ENCODE data around the gene ATXN7L2. TPM values are rescaled to one million over a fixed set of nuclear protein-coding genes. Genes with fewer than 3 reads are reported as not detected.

ATXN7L2 gene
- total RNA-seq, 1 donor: 2.9 TPM

GRCh38 chr1:109535971-109536491, 52.3 kb downstream of the ATXN7L2 start:
- no peak overlapping the region for H3K4me3 ChIP-seq (ENCODE audit: low read depth, low read length)
- no peak for TF ChIP-seq CTCF (IDR thresholded peaks at IDR 0.05; ENCODE audit: insufficient read depth, low read length)
- DNase-seq (ENCODE audit: low read depth): no peak

- no peak for DNase-seq (ENCODE audit: low read depth)
- TF ChIP-seq CTCF (IDR thresholded peaks at IDR 0.05; ENCODE audit: insufficient read depth, low read length): no peak
- H3K4me3 ChIP-seq (ENCODE audit: low read depth, low read length): no peak overlapping the region
Measured at GRCh38 chr1:109537450-109538178, 53.9 kb downstream of the ATXN7L2 start.

GRCh38 chr1:109538827-109539555, 55.3 kb downstream of the ATXN7L2 start:
- H3K4me3 ChIP-seq (ENCODE audit: low read depth, low read length): no peak overlapping the region
- DNase-seq (ENCODE audit: low read depth): no peak
- TF ChIP-seq CTCF (IDR thresholded peaks at IDR 0.05; ENCODE audit: insufficient read depth, low read length): no peak

DNA sequence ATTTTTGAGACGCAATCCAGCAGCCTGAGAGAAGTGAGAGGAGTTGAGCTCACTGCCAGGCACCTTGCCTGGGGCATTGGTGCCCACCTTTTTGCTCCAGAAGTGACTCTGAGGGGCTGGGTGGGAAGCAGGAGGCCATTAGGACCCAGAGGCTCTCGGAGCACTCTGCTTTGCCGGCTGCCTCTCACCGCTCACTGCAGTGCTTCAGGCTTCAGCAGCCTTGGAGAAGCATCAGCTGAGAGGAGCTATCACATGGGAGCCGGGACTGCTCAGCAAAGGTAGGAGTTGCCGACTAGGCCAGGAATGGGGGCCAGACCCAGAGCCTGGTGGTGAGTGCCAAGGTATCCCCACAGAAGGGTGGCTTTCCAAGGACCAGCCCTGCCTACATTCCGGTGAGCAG, 56.0 kb downstream of the ATXN7L2 start, which contains the start of gene GPR61:
Gene GPR61, plus strand, starts transcription at position 197 of the 400 bp plus-strand sequence. CDS start 3,151 bp downstream, outside the sequence.
- TF ChIP-seq CTCF (IDR thresholded peaks at IDR 0.05; ENCODE audit: insufficient read depth, low read length): no peak
- no peak within 1 kb of the TSS for H3K4me3 ChIP-seq (ENCODE audit: low read depth, low read length)
- DNase-seq (ENCODE audit: low read depth): no peak

DNA sequence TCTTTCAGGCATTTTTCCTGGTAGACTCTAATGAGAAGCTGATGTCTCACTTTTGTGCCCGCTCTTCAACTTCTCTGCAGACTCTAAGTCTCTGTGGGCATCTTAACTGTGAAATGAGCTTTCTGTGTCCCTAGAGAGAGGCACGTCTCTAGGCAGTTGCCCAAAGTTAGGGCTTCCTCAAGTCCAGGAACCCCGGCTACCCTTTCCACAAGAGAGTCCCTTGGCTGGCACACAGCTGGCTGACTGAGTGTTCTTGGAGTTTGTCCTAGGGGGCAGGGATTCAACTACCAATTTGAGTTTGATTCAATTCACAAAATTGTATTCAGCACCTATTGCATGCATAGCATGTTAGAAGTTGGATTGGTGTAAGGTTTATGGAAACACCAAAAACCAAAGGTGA, 57.4 kb downstream of the ATXN7L2 start:
- TF ChIP-seq CTCF (IDR thresholded peaks at IDR 0.05; ENCODE audit: insufficient read depth, low read length): no peak
- DNase-seq (ENCODE audit: low read depth): no peak
- no peak overlapping the region for H3K4me3 ChIP-seq (ENCODE audit: low read depth, low read length)

Other genes with a start within 250 kb of the ATXN7L2 start
- gene CELSR2, start 234.4 kb upstream of the ATXN7L2 start, total RNA-seq (ENCODE audit: low replicate concordance): 0.36 and 0.90 TPM in 2 replicates
- gene PSRC1, start 200.8 kb upstream of the ATXN7L2 start, total RNA-seq (ENCODE audit: low replicate concordance): 10.0 and 19.0 TPM in 2 replicates
- gene MYBPHL, start 176.9 kb upstream of the ATXN7L2 start, total RNA-seq (ENCODE audit: low replicate concordance): not detected in 2 replicates
- 3.0 and 4.5 TPM in 2 replicates for gene SORT1, start 86.0 kb upstream of the ATXN7L2 start, total RNA-seq (ENCODE audit: low replicate concordance)
- 40.0 and 56.1 TPM in 2 replicates for gene PSMA5, start 57.5 kb upstream of the ATXN7L2 start, total RNA-seq (ENCODE audit: low replicate concordance)
- gene SYPL2, start 17.4 kb upstream of the ATXN7L2 start, total RNA-seq (ENCODE audit: low replicate concordance): 0.25 and 1.7 TPM in 2 replicates
- 8.1 and 10.1 TPM in 2 replicates for gene CYB561D1, start 10.2 kb downstream of the ATXN7L2 start, total RNA-seq (ENCODE audit: low replicate concordance)
- gene AMIGO1, start 25.8 kb downstream of the ATXN7L2 start, total RNA-seq (ENCODE audit: low replicate concordance): 0.54 and 2.5 TPM in 2 replicates
- under 0.01 TPM in 1 of 2 replicates, not detected in the other for gene GPR61, start 56.0 kb downstream of the ATXN7L2 start, total RNA-seq (ENCODE audit: low replicate concordance)
- gene GNAI3, start 64.7 kb downstream of the ATXN7L2 start, total RNA-seq (ENCODE audit: low replicate concordance): 10.1 and 17.6 TPM in 2 replicates
- gene GNAT2, start 135.7 kb downstream of the ATXN7L2 start, total RNA-seq (ENCODE audit: low replicate concordance): 0.18 TPM in 1 of 2 replicates, not detected in the other
- gene AMPD2, start 135.9 kb downstream of the ATXN7L2 start, total RNA-seq (ENCODE audit: low replicate concordance): 52.0 and 67.2 TPM in 2 replicates
- 8.7 and 31.6 TPM in 2 replicates for gene GSTM4, start 172.2 kb downstream of the ATXN7L2 start, total RNA-seq (ENCODE audit: low replicate concordance)
- 14.1 and 27.7 TPM in 2 replicates for gene GSTM2, start 184.2 kb downstream of the ATXN7L2 start, total RNA-seq (ENCODE audit: low replicate concordance)
- 24.3 TPM in 1 of 2 replicates, not detected in the other for gene GSTM1, start 203.9 kb downstream of the ATXN7L2 start, total RNA-seq (ENCODE audit: low replicate concordance)
- 6.1 and 13.0 TPM in 2 replicates for gene GSTM5, start 228.3 kb downstream of the ATXN7L2 start, total RNA-seq (ENCODE audit: low replicate concordance)